ENCODE measurements around the gene TENT5A. TPM values are rescaled to one million over a fixed set of nuclear protein-coding genes. Genes with fewer than 3 reads are reported as not detected.

TENT5A gene
- total RNA-seq, 1 donor from 2014 or later = 0.63 TPM

GRCh38 chr6:81735756-81736380, 16.6 kb downstream of the TENT5A start:
- DNase-seq (ENCODE audit: low read depth) = no peak
- H3K4me3 ChIP-seq (ENCODE audit: low read depth, low read length) = no peak overlapping the region
- TF ChIP-seq CTCF (conservative IDR thresholded peaks at IDR 0.05; ENCODE audit: low read depth, low read length) = no peak

GRCh38 chr6:81734500-81735150, 17.9 kb downstream of the TENT5A start:
- H3K4me3 ChIP-seq (ENCODE audit: low read depth, low read length) = no peak overlapping the region
- DNase-seq (ENCODE audit: low read depth) = no peak
- no peak for TF ChIP-seq CTCF (conservative IDR thresholded peaks at IDR 0.05; ENCODE audit: low read depth, low read length)

GRCh38 chr6:81734081-81734480, 18.4 kb downstream of the TENT5A start:
- peak; percentile 43 for TF ChIP-seq CTCF (conservative IDR thresholded peaks at IDR 0.05; ENCODE audit: low read depth, low read length)
- no peak overlapping the region for H3K4me3 ChIP-seq (ENCODE audit: low read depth, low read length)
- DNase-seq (ENCODE audit: low read depth) = no peak

- H3K4me3 ChIP-seq (ENCODE audit: low read depth, low read length) = no peak overlapping the region
- no peak for DNase-seq (ENCODE audit: low read depth)
- no peak for TF ChIP-seq CTCF (conservative IDR thresholded peaks at IDR 0.05; ENCODE audit: low read depth, low read length)
These were observed 20.7 kb downstream of the TENT5A start for GRCh38 chr6:81731814-81732213.

- no peak overlapping the region for H3K4me3 ChIP-seq (ENCODE audit: low read depth, low read length)
- DNase-seq (ENCODE audit: low read depth) = no peak
- no peak for TF ChIP-seq CTCF (conservative IDR thresholded peaks at IDR 0.05; ENCODE audit: low read depth, low read length)
These were observed 24.5 kb downstream of the TENT5A start for GRCh38 chr6:81727876-81728517.

GRCh38 chr6:81725127-81725526, 27.4 kb downstream of the TENT5A start:
- no peak for TF ChIP-seq CTCF (conservative IDR thresholded peaks at IDR 0.05; ENCODE audit: low read depth, low read length)
- H3K4me3 ChIP-seq (ENCODE audit: low read depth, low read length) = no peak overlapping the region
- no peak for DNase-seq (ENCODE audit: low read depth)
